NCI-H1048 (cell line): ENCODE results near the gene FREM1.

Experiments
- DNase-seq: peaks from one replicate; lab custom pipeline; 2025; lab: John Stamatoyannopoulos, UW

Gene FREM1

DNA sequence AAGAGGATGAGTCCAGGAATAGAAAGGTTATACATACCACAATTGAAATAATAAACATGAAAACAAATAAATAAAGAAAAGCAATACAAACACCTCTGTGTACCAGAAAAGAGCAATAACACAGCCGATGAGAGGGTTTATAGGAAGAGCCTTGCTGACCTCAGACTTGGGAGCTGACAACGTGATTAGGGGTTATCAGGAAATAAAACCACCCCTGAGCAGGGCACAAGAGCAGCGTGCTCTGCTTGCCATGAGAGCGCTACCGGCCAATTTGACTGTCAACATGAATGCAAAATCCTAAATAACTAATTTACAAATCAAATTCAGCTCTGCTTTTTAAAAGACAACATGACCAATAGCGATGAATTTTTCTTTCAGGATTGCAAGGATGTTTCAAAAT lies 2.6 kb upstream of the FREM1 start:
- DNase-seq: no peak

DNA sequence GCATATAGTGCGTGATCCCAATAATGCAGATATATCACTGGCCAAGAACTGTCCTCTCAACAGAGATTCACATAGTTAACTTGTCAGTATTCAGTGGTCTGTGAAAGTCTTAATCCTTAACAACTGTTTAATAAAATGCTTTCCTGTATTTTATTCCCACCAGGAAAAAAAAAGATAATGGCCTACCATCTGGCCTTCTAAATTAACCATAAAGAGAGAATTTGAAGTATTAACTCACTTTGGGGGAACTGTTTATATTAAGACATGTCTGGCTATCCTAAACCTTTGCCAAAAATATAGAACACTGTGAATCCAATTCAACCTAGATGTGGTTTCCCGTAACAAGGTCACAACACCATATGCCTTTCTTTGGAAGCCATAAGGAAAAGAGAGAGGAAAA lies 818 bp upstream of the FREM1 start:
- DNase-seq: no peak

DNA sequence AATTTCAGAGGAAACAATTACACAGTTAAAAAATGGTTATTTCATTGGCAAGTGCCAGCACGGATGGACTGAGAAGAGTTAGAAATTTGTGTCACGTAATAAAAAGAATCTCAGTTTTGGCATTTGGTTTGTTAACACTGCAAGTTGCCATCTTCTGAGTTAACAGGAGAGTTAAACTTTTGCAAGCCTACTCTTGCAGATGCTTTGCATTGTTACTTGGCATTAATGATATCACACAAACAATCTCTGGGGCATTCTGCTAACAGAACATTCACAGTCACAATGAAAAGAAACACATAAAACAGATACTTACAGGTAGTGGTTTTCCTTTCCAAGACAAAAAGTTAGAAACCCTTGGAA lies 647 bp downstream of the FREM1 start:
- DNase-seq: no peak

DNA sequence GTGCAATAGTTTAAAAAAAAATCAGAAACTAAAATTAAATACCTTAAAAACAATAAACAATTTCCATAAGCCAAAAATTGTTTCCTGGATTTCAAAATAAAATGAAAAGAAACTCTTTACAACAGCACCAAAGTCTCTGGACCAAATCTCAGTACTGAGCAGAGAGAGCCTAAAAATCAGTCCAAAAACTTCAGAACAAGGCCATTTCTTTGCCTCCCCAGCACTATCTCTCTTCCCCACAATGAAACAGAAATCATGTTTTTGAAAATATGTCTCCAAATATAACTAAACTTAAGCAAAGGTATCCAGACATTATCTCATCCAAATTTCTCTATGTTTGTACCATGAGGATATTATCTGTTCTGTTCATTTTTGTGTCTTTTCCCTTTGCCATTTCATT lies 1.0 kb downstream of the FREM1 start:
- no peak for DNase-seq

DNA sequence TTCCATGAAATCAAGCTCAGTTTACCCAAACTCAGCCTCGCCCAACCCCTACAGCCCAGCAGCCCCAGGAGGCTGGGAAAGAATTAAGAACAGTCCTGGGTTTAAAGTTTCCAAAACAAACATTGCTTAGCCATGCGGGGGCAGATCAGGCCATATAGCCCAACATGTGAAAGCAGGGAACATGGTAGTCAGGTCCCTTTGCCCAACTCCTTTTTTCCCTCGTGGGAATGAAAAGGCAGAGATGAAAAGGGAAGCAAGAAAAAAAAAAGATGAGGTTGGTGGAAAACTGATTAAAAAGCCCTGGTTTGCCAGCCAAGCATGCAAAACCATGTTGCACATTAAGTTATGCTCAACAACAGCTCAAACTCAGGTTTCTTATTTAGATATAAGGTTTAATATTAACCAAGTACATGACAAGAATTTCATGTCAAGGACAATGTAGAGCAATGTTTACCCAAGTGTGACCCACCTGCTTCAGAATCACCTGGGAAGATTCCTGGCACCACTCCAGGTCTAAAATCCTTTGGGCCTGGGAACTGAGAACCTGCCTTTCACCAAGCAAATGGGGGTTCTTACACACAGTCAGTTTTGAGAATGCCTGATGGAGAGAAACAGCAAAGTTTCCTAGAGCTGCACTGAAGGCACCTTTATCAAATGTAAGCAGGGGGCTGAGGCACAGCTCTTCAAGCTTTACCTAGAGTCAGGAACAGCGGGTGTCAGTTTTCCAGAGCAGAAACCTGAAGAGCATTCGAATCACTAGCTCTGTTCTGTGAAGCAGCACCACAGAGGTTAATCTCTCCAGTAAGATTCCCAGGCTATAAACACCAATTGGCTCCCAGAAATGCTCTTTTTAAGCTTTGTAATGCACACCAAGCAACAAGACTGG lies 1.7 kb downstream of the FREM1 start:
- no peak for DNase-seq

GRCh38 chr9:14907696-14908095 lies 2.5 kb downstream of the FREM1 start:
- no peak for DNase-seq

- no peak for DNase-seq
These were observed 2.9 kb downstream of the FREM1 start for GRCh38 chr9:14907360-14907685.

DNA sequence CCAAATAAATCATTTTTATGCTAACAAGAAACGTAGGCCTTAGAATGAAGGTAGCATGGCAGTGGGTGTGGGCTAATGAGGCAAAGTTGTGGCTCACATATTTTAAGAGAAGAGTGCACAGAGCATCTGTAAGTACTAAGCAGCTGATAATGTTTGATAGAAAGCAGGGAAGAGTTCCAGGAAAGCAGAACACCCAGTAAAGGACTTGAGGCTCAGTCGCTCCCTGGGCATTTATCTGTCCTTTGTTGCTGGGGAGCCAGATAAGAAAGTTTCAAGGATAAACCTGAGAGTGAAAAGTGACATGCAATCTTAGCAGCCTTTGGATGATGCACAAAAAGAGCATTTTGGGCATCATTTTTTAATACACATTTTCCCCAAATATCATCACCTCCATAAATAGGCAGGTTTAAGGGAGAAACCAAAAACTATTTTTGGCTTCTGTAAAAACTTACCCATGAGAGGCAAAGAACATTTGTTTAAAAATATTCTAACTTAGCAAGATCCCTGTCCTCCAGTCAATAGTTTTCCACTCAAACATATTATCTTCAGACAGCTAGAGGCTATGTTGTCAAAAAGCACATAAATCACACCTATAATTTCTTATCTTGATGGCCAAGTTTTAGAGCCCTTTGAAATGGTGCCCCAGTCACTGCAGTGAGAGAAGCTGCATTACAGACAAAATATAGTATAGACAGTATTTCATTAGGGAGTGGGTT lies 3.4 kb downstream of the FREM1 start:
- no peak for DNase-seq

- DNase-seq: no peak
These were observed 4.2 kb downstream of the FREM1 start for GRCh38 chr9:14906000-14906399.

- no peak for DNase-seq
These were observed 7.2 kb downstream of the FREM1 start for GRCh38 chr9:14903040-14903439.

DNA sequence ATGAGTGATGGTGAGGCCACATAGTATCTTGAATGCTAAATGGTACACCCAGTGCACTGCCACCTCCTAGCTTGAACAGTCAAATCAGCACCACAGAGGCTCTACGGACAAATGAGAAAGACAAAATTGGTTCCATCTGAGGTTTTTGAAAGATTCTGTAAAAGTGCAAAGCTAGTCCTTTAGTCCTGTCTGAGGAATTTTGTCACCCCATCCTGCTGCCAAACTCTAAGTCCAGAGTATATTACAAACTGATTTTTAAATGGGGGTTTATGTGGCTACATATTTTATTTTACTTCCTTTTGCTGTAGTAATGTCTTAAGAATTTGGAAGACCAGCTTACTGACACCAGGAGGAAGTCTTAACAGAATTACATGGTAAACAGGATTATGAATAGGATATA lies 7.7 kb downstream of the FREM1 start:
- no peak for DNase-seq

DNA sequence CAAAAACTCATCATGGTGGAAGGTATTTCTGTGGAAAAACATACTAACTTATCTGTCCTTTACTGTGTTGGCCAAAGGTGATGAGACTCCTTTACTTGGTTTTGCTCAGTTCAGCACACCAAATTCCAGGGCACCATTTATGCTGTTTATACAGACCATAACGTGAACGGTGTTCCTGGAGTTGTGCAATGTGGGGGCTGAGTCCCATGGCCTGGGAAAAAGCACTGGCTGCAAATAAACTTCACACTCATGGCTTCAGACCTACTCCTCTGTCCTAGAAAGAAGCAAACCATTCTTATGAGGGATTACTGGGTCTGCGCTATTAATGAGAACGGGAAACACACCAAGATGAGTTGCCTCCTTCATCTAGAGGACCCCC lies 10.4 kb downstream of the FREM1 start:
- DNase-seq: no peak

- DNase-seq: no peak
These were observed 11.0 kb downstream of the FREM1 start for GRCh38 chr9:14899042-14899814.

- DNase-seq: no peak
These were observed 14.4 kb downstream of the FREM1 start for GRCh38 chr9:14895806-14896205.

GRCh38 chr9:14893280-14893679 lies 16.9 kb downstream of the FREM1 start:
- no peak for DNase-seq

GRCh38 chr9:14891332-14891731 lies 18.9 kb downstream of the FREM1 start:
- DNase-seq: no peak

- no peak for DNase-seq
These were observed 20.8 kb downstream of the FREM1 start for GRCh38 chr9:14889451-14889850.

DNA sequence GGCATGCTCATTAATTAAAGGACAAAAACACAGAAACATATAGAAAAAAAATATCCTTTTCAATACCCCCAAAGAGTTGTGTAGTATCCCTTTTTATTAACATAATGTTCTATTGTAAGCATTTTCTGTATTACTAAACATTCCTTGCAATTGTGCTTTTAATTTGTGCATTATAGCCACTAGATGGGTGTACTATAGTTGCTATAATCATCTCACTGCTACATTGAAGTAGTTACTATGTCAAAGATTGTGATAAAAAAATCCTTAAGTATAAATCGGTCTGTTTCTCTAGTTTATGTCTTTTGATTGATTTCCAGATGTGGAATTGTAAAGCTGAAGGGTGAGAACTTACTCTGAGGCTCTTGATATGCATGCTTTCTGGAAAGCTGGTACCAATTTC lies 21.4 kb downstream of the FREM1 start:
- DNase-seq: no peak

GRCh38 chr9:14888272-14888671 lies 22.0 kb downstream of the FREM1 start:
- DNase-seq: no peak

- DNase-seq: no peak
These were observed 23.1 kb downstream of the FREM1 start for GRCh38 chr9:14887149-14887548.

- DNase-seq: no peak
These were observed 26.8 kb downstream of the FREM1 start for GRCh38 chr9:14883310-14883944.

GRCh38 chr9:14882090-14882489 lies 28.1 kb downstream of the FREM1 start:
- no peak for DNase-seq

- DNase-seq: no peak
These were observed 29.2 kb downstream of the FREM1 start for GRCh38 chr9:14881006-14881405.
